Common myeloid progenitor, CD34-positive (primary cell): ENCODE results near the gene ZNF512B.
A peak's percentile ranks its signal among the peaks of the same experiment; 100 is the strongest.
"Not testable (repeated sequence)": the region's sequence is repeated elsewhere in the genome, so short reads cannot be mapped to it uniquely, and the experiment has no call there.

ENCODE experiments used
- CTCF ChIA-PET: fragments of 350-600 bp; sonication (Branson Sonifier 250); formaldehyde crosslinking; loops from one replicate; lab custom pipeline; 2021; ENCODE audit warnings: antibody characterized with exemption; lab: Charles Lee
- POLR2A ChIA-PET: fragments of 350-600 bp; sonication (Branson Sonifier 250); formaldehyde crosslinking; loops from one replicate; lab custom pipeline; 2021; ENCODE audit warnings: antibody characterized with exemption; lab: Charles Lee
- DNase-seq, 3 donors: peaks; one replicate each; pipeline versions ENCODE4 v3.0.0 to v3.0.0-alpha.2; 2013
- H3K27ac ChIP-seq, 2 experiments: 1 replicate in 1 of 2; 2 replicates in 1 of 2; pipeline ENCODE4 v1.7.0; 2013; ENCODE audit warnings: inconsistent platforms in 2 of 2, low read length in 2 of 2, mild to moderate bottlenecking in 2 of 2, low read depth in 1 of 2, moderate library complexity in 1 of 2; ENCODE audit not compliant: severe bottlenecking in 2 of 2, insufficient read depth in 1 of 2, poor library complexity in 1 of 2
- H3K27me3 ChIP-seq, 5 experiments: replicated peaks in 2 of 5; 1 replicate in 3 of 5; 2 replicates in 2 of 5; pipeline versions ENCODE4 v1.6.1 to v1.7.0; 2013; ENCODE audit warnings: low read length in 4 of 5, mild to moderate bottlenecking in 2 of 5, moderate library complexity in 2 of 5, inconsistent platforms in 1 of 5; ENCODE audit not compliant: insufficient read depth in 5 of 5, control insufficient read depth in 4 of 5
- H3K36me3 ChIP-seq, 4 experiments: 1 replicate in 2 of 4; 2 replicates in 2 of 4; pipeline versions ENCODE4 v1.6.1 to v1.7.0; 2013; ENCODE audit warnings: low read length in 3 of 4, control low read depth in 1 of 4, mild to moderate bottlenecking in 1 of 4; ENCODE audit not compliant: control insufficient read depth in 4 of 4, insufficient read depth in 4 of 4
- H3K4me1 ChIP-seq, 4 experiments: 1 replicate in 3 of 4; 2 replicates in 1 of 4; pipeline versions ENCODE4 v1.6.1 to v1.7.1; 2013; ENCODE audit warnings: low read length in 3 of 4, mild to moderate bottlenecking in 3 of 4, control low read depth in 1 of 4, inconsistent platforms in 1 of 4, moderate library complexity in 1 of 4; ENCODE audit not compliant: control insufficient read depth in 4 of 4, insufficient read depth in 4 of 4; ENCODE audit errors: control extremely low read depth in 1 of 4
- H3K4me3 ChIP-seq, 7 experiments: 1 replicate in 4 of 7; 2 replicates in 3 of 7; pipeline versions ENCODE4 v1.5.1 to v1.7.0; 2013; ENCODE audit warnings: mild to moderate bottlenecking in 7 of 7, low read length in 6 of 7, moderate library complexity in 6 of 7, inconsistent platforms in 2 of 7, low read depth in 2 of 7, control low read depth in 1 of 7; ENCODE audit not compliant: insufficient read depth in 4 of 7, control insufficient read depth in 1 of 7; ENCODE audit errors: extremely low read depth in 1 of 7
- H3K9me3 ChIP-seq, 5 experiments: 1 replicate in 4 of 5; 2 replicates in 1 of 5; pipeline versions ENCODE4 v1.6.1 to v1.7.1; 2013; ENCODE audit warnings: low read length in 4 of 5, mild to moderate bottlenecking in 2 of 5, inconsistent platforms in 1 of 5, low read depth in 1 of 5, moderate library complexity in 1 of 5; ENCODE audit not compliant: control insufficient read depth in 4 of 5, insufficient read depth in 2 of 5; ENCODE audit errors: control extremely low read depth in 1 of 5
- WGBS: methylation state at CpG from one replicate; pipeline ENCODE4 v1.1.5; 2013; ENCODE audit not compliant: insufficient coverage; 5-methylcytosine and 5-hydroxymethylcytosine counted together

ZNF512B gene

DNA sequence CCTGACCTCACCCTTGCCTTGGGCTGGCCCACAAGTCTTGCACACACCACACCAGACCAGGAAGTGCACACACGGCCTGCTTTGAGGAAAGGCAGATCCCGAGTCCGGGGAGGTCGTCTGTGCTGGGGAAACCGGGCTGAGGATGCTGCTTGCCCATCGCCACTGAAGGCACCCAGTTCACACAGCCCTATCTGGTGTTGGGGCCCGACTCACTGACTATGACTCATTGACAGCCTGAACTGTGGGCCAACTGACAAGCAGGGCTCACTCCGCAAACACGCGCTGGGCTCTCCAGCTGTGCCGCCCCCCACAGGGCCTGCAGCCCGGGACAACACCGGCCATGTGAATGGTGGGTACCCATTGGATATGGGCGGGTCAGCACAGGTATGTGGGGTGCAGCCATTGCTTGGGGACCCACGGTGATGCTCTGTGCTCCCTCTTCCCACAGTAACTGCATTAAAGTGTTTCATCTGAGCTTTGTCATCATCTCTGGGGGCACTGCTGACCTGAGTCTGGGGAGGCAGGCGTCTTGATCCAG is 8.1 kb upstream of the ZNF512B start:
- POLR2A ChIA-PET = interaction anchor here (0.7 kb wide), 1 partner anchor 287 kb away, joined by 3 read pairs; no protein-coding TSS in a partner anchor

DNA sequence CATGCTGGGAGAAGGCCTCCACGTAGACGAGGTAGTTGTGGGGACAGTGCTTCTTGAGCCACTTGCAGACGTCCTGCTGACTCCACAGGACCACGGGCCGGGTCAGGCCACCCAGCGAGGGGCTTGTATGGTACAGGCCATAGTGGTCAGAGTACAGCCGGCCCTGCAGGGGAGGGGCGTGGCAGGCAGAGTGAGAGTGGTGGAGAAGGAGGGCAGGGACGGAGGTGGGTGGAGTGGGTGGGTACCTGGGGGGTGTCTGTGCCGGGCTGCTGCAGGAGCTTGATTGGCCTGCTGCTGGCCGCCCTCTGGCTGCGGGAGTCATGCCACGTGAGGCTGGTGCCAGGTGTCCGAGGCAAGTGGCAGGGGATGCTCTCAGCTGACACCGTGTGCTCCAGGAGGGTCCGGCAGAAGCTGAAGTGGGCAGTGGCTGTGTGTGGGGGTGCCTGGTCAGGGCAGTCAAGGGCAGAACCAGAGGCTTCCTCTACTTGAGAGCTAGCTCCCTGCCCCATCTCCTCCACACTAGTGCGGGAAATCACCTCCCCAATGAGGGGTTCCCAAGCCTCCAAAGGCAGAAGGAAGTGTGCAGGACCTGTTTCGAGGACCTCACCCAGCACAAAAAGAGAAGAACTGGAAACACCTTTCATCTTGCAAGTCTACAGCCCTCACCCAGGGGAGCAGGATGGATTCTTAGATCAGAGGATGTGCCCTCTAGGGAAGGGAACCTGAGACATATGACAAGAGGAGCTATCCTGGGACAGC is 7.4 kb upstream of the ZNF512B start:
- DNase-seq = no peak
- no peaks in the 10 kb centered on the region for H3K9me3 ChIP-seq
- H3K36me3 ChIP-seq = peaks cover 0 to 28% (median 18%) of the 10 kb centered on the region in 4 experiments
- H3K4me3 ChIP-seq = no peak overlapping the region
- CTCF ChIA-PET = interaction anchor here (0.5 to 1.2 kb wide), 2 partner anchors 15 to 25 kb away, joined by 3 to 5 read pairs; no protein-coding TSS in a partner anchor
- peaks cover 5 to 54% (median 47%) of the 10 kb centered on the region in 4 experiments for H3K4me1 ChIP-seq
- WGBS = 94% methylated on average over 11 of the region's 18 CpGs
- no peak overlapping the region for H3K27ac ChIP-seq
- POLR2A ChIA-PET = interaction anchor here (0.7 kb wide), 1 partner anchor 286 kb away, joined by 3 read pairs; no protein-coding TSS in a partner anchor
- H3K27me3 ChIP-seq = no peaks in the 10 kb centered on the region

More for the DNA sequence above, 8.1 kb upstream of the ZNF512B start:
- Histone ChIP-seq H3K27me3 (no peaks in the 10 kb centered on the region), H3K4me3 (peak overlapping the region in 5 of 7 experiments; percentile 85 to 99 (median 89)), H3K4me1 (peaks cover 5 to 56% (median 50%) of the 10 kb centered on the region in 4 experiments), H3K27ac (no peak overlapping the region), H3K36me3 (peaks cover 0 to 34% (median 20%) of the 10 kb centered on the region in 4 experiments), H3K9me3 (no peaks in the 10 kb centered on the region)
- WGBS = 87% methylated on average over 14 of the region's 16 CpGs
- CTCF ChIA-PET = interaction anchor here (0.5 to 1.2 kb wide), 2 partner anchors 14 to 26 kb away, joined by 3 to 5 read pairs; no protein-coding TSS in a partner anchor
- peak in 2 of 3 donors; percentile 56 to 61 for DNase-seq

DNA sequence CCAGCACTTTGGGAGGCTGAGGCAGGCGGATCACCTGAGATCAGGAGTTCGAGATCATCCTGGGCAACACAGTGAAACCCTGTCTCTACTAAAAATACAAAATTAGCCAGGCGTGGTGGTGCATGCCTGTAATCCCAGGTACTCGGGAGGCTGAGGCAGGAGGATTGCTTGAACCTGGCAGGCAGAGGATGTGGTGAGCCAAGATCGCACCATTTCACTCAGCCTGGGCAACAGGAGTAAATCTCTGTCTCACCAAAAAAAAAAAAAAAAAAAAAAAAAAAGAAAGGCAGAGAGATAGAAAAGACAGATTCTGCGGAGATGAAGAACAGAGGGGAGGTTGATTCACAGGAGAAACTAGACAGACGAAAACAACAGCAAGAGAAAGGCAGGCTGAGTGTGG is 6.8 kb upstream of the ZNF512B start:
- H3K36me3 ChIP-seq = peaks cover 0 to 28% (median 18%) of the 10 kb centered on the region in 4 experiments
- DNase-seq, H3K4me3 ChIP-seq, H3K9me3 ChIP-seq, H3K27ac ChIP-seq, H3K27me3 ChIP-seq, POLR2A ChIA-PET: not testable (repeated sequence)
- 97% methylated on average over 5 of the region's 7 CpGs for WGBS
- CTCF ChIA-PET = interaction anchor here (1.2 kb wide), 1 partner anchor 25 kb away, joined by 3 read pairs; no protein-coding TSS in a partner anchor
- H3K4me1 ChIP-seq = peaks cover under 1 to 50% (median 42%) of the 10 kb centered on the region in 4 experiments

DNA sequence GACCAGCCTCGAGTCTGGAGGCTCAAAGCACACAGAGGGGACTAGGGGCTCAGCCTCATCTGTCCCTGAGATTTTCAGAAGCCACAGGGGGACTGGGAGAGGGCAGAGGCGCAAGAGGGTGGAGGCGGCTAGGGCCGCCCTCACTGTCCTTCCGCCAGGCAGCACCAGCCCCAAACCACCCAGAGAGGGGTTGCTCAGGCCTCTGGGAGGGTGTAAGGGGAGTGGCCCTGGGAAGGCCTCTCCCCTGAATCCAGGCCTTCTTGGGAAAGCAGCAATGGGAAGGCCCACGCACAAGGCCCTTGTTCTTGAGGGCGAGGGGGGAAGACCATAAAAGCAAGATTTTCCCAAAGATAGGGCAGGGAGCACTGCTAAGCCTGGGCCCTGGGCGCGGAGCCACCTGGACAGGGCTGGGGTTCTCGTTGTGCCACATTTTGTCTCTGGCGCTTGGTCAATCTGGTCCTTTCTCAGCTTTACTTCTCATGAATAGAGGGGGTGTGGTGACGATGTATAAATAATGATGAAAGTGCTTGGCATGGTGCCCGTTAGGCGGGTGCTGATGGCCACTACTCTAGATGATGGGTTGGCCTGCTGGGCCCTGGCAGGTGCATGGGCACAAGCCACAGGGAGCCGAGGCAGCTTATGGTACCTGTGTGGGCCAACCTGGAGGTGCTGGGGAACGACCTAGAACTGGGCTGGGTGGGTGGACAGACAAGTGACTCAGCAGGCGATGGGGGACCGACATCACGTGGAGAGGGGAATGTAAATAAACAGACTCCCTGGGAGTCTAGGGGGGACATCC is 4.9 kb upstream of the ZNF512B start:
- CTCF ChIA-PET = interaction anchor here (0.5 to 2.2 kb wide), 22 partner anchors 10 to 333 kb away, joined by 3 to 21 read pairs (median 4); partner anchors contain the start of gene TPD52L2

DNA sequence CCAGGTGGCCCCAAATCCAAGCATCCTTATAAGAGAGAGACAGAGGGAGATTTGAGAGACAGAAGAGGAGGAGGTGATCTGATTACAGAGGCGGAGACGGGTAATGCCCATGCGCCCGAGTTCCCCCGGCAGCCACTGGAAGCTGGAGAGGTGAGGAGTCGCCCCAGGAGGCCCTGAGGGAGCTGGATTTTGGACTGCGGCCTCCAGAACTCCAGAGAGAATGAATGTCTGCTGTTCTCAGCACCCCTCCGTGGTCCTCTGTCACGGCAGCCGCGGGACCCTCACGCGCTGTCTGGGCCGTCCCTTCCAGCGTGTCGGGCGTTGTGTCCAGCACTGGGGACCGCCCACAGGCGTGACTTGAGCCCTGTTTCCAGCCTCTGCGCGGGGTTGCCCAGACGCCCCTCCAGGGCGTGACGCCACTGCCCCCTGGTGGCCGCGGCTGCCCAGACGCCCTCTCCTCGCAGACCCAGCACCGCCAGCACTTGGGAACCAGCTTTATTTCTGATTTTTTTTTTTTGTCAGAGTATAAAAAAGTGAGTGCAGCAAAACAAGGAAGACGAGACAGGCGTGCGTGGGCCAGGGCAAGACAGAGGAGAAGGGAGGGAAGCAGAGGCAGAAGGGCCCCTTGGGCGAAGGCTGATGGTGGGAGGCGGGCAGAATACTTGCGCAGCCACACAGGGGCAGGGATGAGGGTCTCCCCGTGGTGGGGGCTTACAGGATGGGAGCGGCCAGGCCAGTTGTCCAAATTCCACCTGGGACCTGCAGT is 4.1 kb upstream of the ZNF512B start:
- Histone ChIP-seq H3K36me3 (peaks cover 0 to 28% (median 18%) of the 10 kb centered on the region in 4 experiments), H3K4me3 (peak overlapping the region in 3 of 7 experiments; percentile 16 to 52 (median 19)), H3K9me3 (no peaks in the 10 kb centered on the region), H3K4me1 (peaks cover 0 to 43% (median 37%) of the 10 kb centered on the region in 4 experiments), H3K27ac (no peak overlapping the region), H3K27me3 (no peaks in the 10 kb centered on the region)
- DNase-seq = peak; percentile 74 to 86 (median 83)
- WGBS = 24% methylated on average over 26 of the region's 37 CpGs
- CTCF ChIA-PET = interaction anchor here (0.6 to 2.2 kb wide), 24 partner anchors 10 to 332 kb away, joined by 3 to 21 read pairs (median 4); partner anchors contain the start of gene TPD52L2
- POLR2A ChIA-PET = no interaction called here

More for the DNA sequence above, 4.9 kb upstream of the ZNF512B start:
- H3K27ac ChIP-seq = no peak overlapping the region
- H3K9me3 ChIP-seq = no peaks in the 10 kb centered on the region
- 95% methylated on average over 16 of the region's 19 CpGs for WGBS
- H3K27me3 ChIP-seq = no peaks in the 10 kb centered on the region
- peaks cover 0 to 28% (median 18%) of the 10 kb centered on the region in 4 experiments for H3K36me3 ChIP-seq
- H3K4me3 ChIP-seq = no peak overlapping the region
- DNase-seq = no peak
- peaks cover 0 to 42% (median 36%) of the 10 kb centered on the region in 4 experiments for H3K4me1 ChIP-seq
- POLR2A ChIA-PET = no interaction called here

DNA sequence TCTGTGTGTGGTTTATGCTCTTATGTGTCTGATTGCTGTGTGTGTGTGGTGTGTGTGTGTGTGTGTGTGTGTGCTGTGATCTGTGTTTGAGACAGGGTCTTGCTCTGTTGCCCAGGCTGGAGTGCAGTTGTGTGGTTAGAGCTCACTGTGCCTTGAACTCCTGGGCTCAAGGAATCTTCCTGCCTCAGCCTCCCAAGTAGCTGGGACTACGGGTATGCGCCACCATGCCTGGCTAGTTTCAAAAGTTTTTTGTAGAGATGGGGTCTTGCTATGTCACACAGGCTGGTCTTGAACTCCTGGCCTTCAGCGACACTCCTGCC is 3.4 kb upstream of the ZNF512B start:
- 100% methylated on average over 3 of the region's 3 CpGs for WGBS
- ChIA-PET POLR2A (no interaction called here), CTCF (interaction anchor here (0.7 to 2.2 kb wide), 20 partner anchors 9 to 331 kb away, joined by 3 to 21 read pairs (median 4); partner anchors contain the start of gene TPD52L2)
- Histone ChIP-seq H3K4me1 (peaks cover 0 to 43% (median 37%) of the 10 kb centered on the region in 4 experiments), H3K27me3 (no peaks in the 10 kb centered on the region), H3K9me3 (no peaks in the 10 kb centered on the region), H3K36me3 (peaks cover 0 to 34% (median 18%) of the 10 kb centered on the region in 4 experiments), H3K27ac (no peak overlapping the region), H3K4me3 (no peak overlapping the region)
- DNase-seq = no peak
